HEK293 (cell line): ENCODE data around the gene NUP85.

Experiments used
- EGR2 ChIP-seq: fragments of 450-650 bp; formaldehyde crosslinking; IDR thresholded peaks from 2 replicates; pipeline ENCODE4 v1.5.1; 2016; ENCODE audit warnings: low read depth, missing biosample characterization, missing genetic modification characterization
- HOXD13 ChIP-seq: sonication (generic); formaldehyde crosslinking; IDR thresholded peaks from 2 replicates; pipeline ENCODE4 v1.8.0; 2022; ENCODE audit warnings: missing genetic modification reagents, borderline replicate concordance
- MEIS1 ChIP-seq: sonication (generic); formaldehyde crosslinking; IDR thresholded peaks from 2 replicates; pipeline ENCODE4 v1.8.1; 2022; ENCODE audit warnings: missing genetic modification reagents, mild to moderate bottlenecking, borderline replicate concordance
- MYNN ChIP-seq: fragments of 450-650 bp; formaldehyde crosslinking; IDR thresholded peaks from 2 replicates; pipeline ENCODE4 v1.5.1; 2016; ENCODE audit warnings: missing biosample characterization, missing genetic modification characterization, borderline replicate concordance
- OVOL3 ChIP-seq: fragments of 450-650 bp; formaldehyde crosslinking; IDR thresholded peaks from 2 replicates; pipeline ENCODE4 v1.5.1; 2016; ENCODE audit warnings: missing biosample characterization, missing genetic modification characterization
- PRDM10 ChIP-seq: fragments of 450-650 bp; formaldehyde crosslinking; IDR thresholded peaks from 2 replicates; pipeline ENCODE4 v1.5.1; 2016; ENCODE audit warnings: missing biosample characterization, missing genetic modification characterization
- RBAK ChIP-seq: fragments of 450-650 bp; formaldehyde crosslinking; IDR thresholded peaks from 2 replicates; pipeline ENCODE4 v1.5.1; 2016; ENCODE audit warnings: missing biosample characterization, missing genetic modification characterization
- YY1 ChIP-seq: fragments of 450-650 bp; formaldehyde crosslinking; IDR thresholded peaks from 2 replicates; pipeline ENCODE4 v1.5.1; 2018; ENCODE audit warnings: missing biosample characterization, missing genetic modification characterization
- YY2 ChIP-seq: fragments of 450-650 bp; formaldehyde crosslinking; IDR thresholded peaks from 2 replicates; pipeline ENCODE4 v1.5.1; 2016; ENCODE audit warnings: missing biosample characterization, missing genetic modification characterization
- ZBTB17 ChIP-seq: fragments of 450-650 bp; formaldehyde crosslinking; IDR thresholded peaks from 2 replicates; pipeline ENCODE4 v1.5.1; 2016; ENCODE audit warnings: missing biosample characterization, missing genetic modification characterization
- ZBTB6 ChIP-seq: fragments of 450-650 bp; formaldehyde crosslinking; IDR thresholded peaks from 2 replicates; pipeline ENCODE4 v1.5.1; 2017; ENCODE audit warnings: missing biosample characterization, missing genetic modification characterization
- ZFP69B ChIP-seq: fragments of 450-650 bp; formaldehyde crosslinking; IDR thresholded peaks from 2 replicates; pipeline ENCODE4 v1.5.1; 2016; ENCODE audit warnings: missing biosample characterization, missing genetic modification characterization
- ZIC2 ChIP-seq: fragments of 450-650 bp; formaldehyde crosslinking; IDR thresholded peaks from 2 replicates; pipeline ENCODE4 v1.5.1; 2016; ENCODE audit warnings: missing biosample characterization, missing genetic modification characterization
- ZNF112 ChIP-seq: fragments of 450-650 bp; formaldehyde crosslinking; IDR thresholded peaks from 2 replicates; pipeline ENCODE4 v1.5.0; 2017; ENCODE audit warnings: missing biosample characterization, missing genetic modification characterization
- ZNF202 ChIP-seq: fragments of 450-650 bp; formaldehyde crosslinking; IDR thresholded peaks from 2 replicates; pipeline ENCODE4 v1.5.1; 2016; ENCODE audit warnings: missing biosample characterization, missing genetic modification characterization, borderline replicate concordance
- ZNF239 ChIP-seq: fragments of 450-650 bp; formaldehyde crosslinking; IDR thresholded peaks from 2 replicates; pipeline ENCODE4 v1.5.1; 2016; ENCODE audit warnings: missing biosample characterization, missing genetic modification characterization
- ZNF292 ChIP-seq: fragments of 450-650 bp; formaldehyde crosslinking; IDR thresholded peaks from 2 replicates; pipeline ENCODE4 v1.5.1; 2016; ENCODE audit warnings: low read depth, missing biosample characterization, missing genetic modification characterization, borderline replicate concordance
- ZNF335 ChIP-seq: fragments of 450-650 bp; formaldehyde crosslinking; conservative IDR thresholded peaks from 2 replicates; pipeline ENCODE4 v1.5.1; 2016; ENCODE audit warnings: missing biosample characterization, missing genetic modification characterization
- ZNF398 ChIP-seq: fragments of 450-650 bp; formaldehyde crosslinking; IDR thresholded peaks from 2 replicates; pipeline ENCODE4 v1.5.1; 2017; ENCODE audit warnings: missing biosample characterization, missing genetic modification characterization
- ZNF416 ChIP-seq: fragments of 450-650 bp; formaldehyde crosslinking; IDR thresholded peaks from 2 replicates; pipeline ENCODE4 v1.5.1; 2016; ENCODE audit warnings: missing biosample characterization, missing genetic modification characterization
- ZNF510 ChIP-seq: fragments of 450-650 bp; formaldehyde crosslinking; IDR thresholded peaks from 2 replicates; pipeline ENCODE4 v1.5.1; 2018; ENCODE audit warnings: mild to moderate bottlenecking, missing genetic modification characterization, missing biosample characterization; ENCODE audit not compliant: insufficient replicate concordance
- ZNF514 ChIP-seq: fragments of 450-650 bp; formaldehyde crosslinking; IDR thresholded peaks from 2 replicates; pipeline ENCODE4 v1.5.1; 2016; ENCODE audit warnings: missing biosample characterization, missing genetic modification characterization
- ZNF544 ChIP-seq: fragments of 450-650 bp; formaldehyde crosslinking; IDR thresholded peaks from 2 replicates; pipeline ENCODE4 v1.5.0; 2017; ENCODE audit warnings: missing biosample characterization, missing genetic modification characterization
- ZNF549 ChIP-seq: fragments of 450-650 bp; IDR thresholded peaks from 2 replicates; pipeline ENCODE4 v1.5.1; 2018; ENCODE audit warnings: missing biosample characterization, missing genetic modification characterization, mild to moderate bottlenecking, inconsistent platforms, moderate library complexity
- ZNF580 ChIP-seq: fragments of 450-650 bp; formaldehyde crosslinking; IDR thresholded peaks from 2 replicates; pipeline ENCODE4 v1.5.1; 2016; ENCODE audit warnings: missing biosample characterization, missing genetic modification characterization
- ZNF596 ChIP-seq: fragments of 450-650 bp; IDR thresholded peaks from 2 replicates; pipeline ENCODE4 v1.5.0; 2018; ENCODE audit warnings: missing biosample characterization, mild to moderate bottlenecking, missing genetic modification characterization, moderate library complexity
- ZNF610 ChIP-seq: fragments of 450-650 bp; formaldehyde crosslinking; IDR thresholded peaks from 2 replicates; pipeline ENCODE4 v1.5.1; 2016; ENCODE audit warnings: missing biosample characterization, missing genetic modification characterization, borderline replicate concordance
- ZNF623 ChIP-seq: fragments of 450-650 bp; formaldehyde crosslinking; IDR thresholded peaks from 2 replicates; pipeline ENCODE4 v1.5.1; 2016; ENCODE audit warnings: missing biosample characterization, missing genetic modification characterization
- ZNF626 ChIP-seq: fragments of 450-650 bp; sonication (Bioruptor Pico); formaldehyde crosslinking; IDR thresholded peaks from 2 replicates; pipeline ENCODE4 v1.5.1; 2018; ENCODE audit warnings: missing biosample characterization, missing genetic modification characterization, inconsistent platforms
- ZNF792 ChIP-seq: fragments of 450-650 bp; formaldehyde crosslinking; IDR thresholded peaks from 2 replicates; pipeline ENCODE4 v1.5.1; 2016; ENCODE audit warnings: missing biosample characterization, missing genetic modification characterization
- ZNF837 ChIP-seq: fragments of 450-650 bp; formaldehyde crosslinking; IDR thresholded peaks from 2 replicates; pipeline ENCODE4 v1.5.1; 2016; ENCODE audit warnings: missing biosample characterization, missing genetic modification characterization
- ZSCAN18 ChIP-seq: fragments of 450-650 bp; formaldehyde crosslinking; IDR thresholded peaks from 2 replicates; pipeline ENCODE4 v1.5.1; 2016; ENCODE audit warnings: missing biosample characterization, missing genetic modification characterization
- ZSCAN23 ChIP-seq: fragments of 450-650 bp; formaldehyde crosslinking; IDR thresholded peaks from 2 replicates; pipeline ENCODE4 v1.5.1; 2016; ENCODE audit warnings: missing biosample characterization, missing genetic modification characterization

Gene NUP85

GRCh38 chr17:75205037-75205792 is at the start of gene NUP85 (continued):
- peak; percentile 95 for TF ChIP-seq PRDM10 (tag by site-specific recombination)
- TF ChIP-seq ZFP69B, result peak; percentile 6; the same call in 1 of the 2 replicates
- TF ChIP-seq ZNF292 (tag by site-specific recombination), result no peak
- no peak for TF ChIP-seq MYNN (tag by site-specific recombination)
- TF ChIP-seq RBAK (tag by site-specific recombination), result no peak
- peak; percentile 43; the same call in 1 of the 2 replicates for TF ChIP-seq ZNF610 (tag by site-specific recombination)
- TF ChIP-seq ZBTB17, result peak; percentile 97
- peak; percentile 100 for TF ChIP-seq ZNF335 (tag by site-specific recombination)
- no peak for TF ChIP-seq ZNF626 (tag by site-specific recombination)
- TF ChIP-seq ZNF510 (tag by site-specific recombination), result no peak
- TF ChIP-seq ZSCAN18 (tag by site-specific recombination), result no peak
- no peak for TF ChIP-seq ZNF514 (tag by site-specific recombination)
- no peak; the same call in 1 of the 2 replicates for TF ChIP-seq ZNF837
- TF ChIP-seq HOXD13, result no peak
- no peak for TF ChIP-seq ZNF112 (tag by site-specific recombination)
- TF ChIP-seq ZBTB6 (tag by site-specific recombination), result peak; percentile 65
- peak; percentile 7; the same call in 1 of the 2 replicates for TF ChIP-seq OVOL3 (tag by site-specific recombination)
- TF ChIP-seq ZNF202 (tag by site-specific recombination), result no peak
- peak; percentile 63 for TF ChIP-seq YY1 (tag by site-specific recombination)
- TF ChIP-seq ZNF544 (tag by site-specific recombination), result no peak
- no peak for TF ChIP-seq ZNF792
- no peak for TF ChIP-seq ZNF239 (tag by site-specific recombination)
- TF ChIP-seq ZNF623 (tag by site-specific recombination), result no peak
- TF ChIP-seq ZNF549 (tag by site-specific recombination), result no peak
- no peak for TF ChIP-seq ZNF580 (tag by site-specific recombination)
- TF ChIP-seq ZNF416 (tag by site-specific recombination), result no peak
- peak; percentile 55 for TF ChIP-seq ZNF398 (tag by site-specific recombination)
- TF ChIP-seq MEIS1 (CRISPR knock-in tag), result no peak
- TF ChIP-seq ZSCAN23 (tag by site-specific recombination), result 0 out of 2 replicates have a peak, but pooled peaks have one; percentile 49
- TF ChIP-seq EGR2 (tag by site-specific recombination), result 0 out of 2 replicates have a peak, but pooled peaks have one; percentile 19
- peak; percentile 82 for TF ChIP-seq YY2
- no peak for TF ChIP-seq ZNF596 (tag by site-specific recombination)
- TF ChIP-seq ZIC2, result peak; percentile 94
